Tibial nerve (tissue), 4 donors: ENCODE data around the gene FAM78A. TPM values are rescaled to one million over a fixed set of nuclear protein-coding genes. Genes with fewer than 3 reads are reported as not detected.

Experiments
- DNase-seq, 2 donors: peaks; one replicate each; pipeline ENCODE4 v3.0.0-alpha.2; 2019; ENCODE audit warnings: low spot score in 2 of 2
- H3K27ac ChIP-seq, 4 donors: fragments of 200-600 bp; sonication (generic) in 3 of 4; one replicate each; pipeline ENCODE4 v1.5.1; 2017 to 2019; ENCODE audit warnings: mild to moderate bottlenecking in 1 of 4
- H3K27me3 ChIP-seq, 2 donors: fragments of 200-600 bp; sonication (generic) in 1 of 2; one replicate each; pipeline versions ENCODE4 v1.5.1 to v1.6.0; 2017 to 2019
- H3K36me3 ChIP-seq, 3 donors: fragments of 200-600 bp; sonication (generic); one replicate each; pipeline ENCODE4 v1.5.1; 2018 to 2019
- H3K4me1 ChIP-seq, 4 donors: fragments of 200-600 bp; sonication (generic) in 3 of 4; one replicate each; pipeline ENCODE4 v1.5.1; 2017 to 2019
- H3K4me3 ChIP-seq, 4 donors: fragments of 200-600 bp; sonication (generic) in 3 of 4; one replicate each; pipeline ENCODE4 v1.5.1; 2017 to 2019; ENCODE audit warnings: mild to moderate bottlenecking in 1 of 4, moderate library complexity in 1 of 4
- H3K9me3 ChIP-seq, 4 donors: fragments of 200-600 bp; sonication (generic) in 3 of 4; one replicate each; pipeline ENCODE4 v1.5.1; 2017 to 2019
- CTCF ChIP-seq, 5 experiments: fragments of 200-600 bp in 3 of 5; fragments of 450-650 bp in 2 of 5; sonication (generic) in 3 of 5; IDR thresholded peaks; one replicate each; pipeline ENCODE4 v1.5.1; 2016 to 2019; ENCODE audit warnings: antibody characterized with exemption in 5 of 5, mild to moderate bottlenecking in 3 of 5, moderate library complexity in 2 of 5
- EP300 ChIP-seq, 2 donors: sonication (generic); formaldehyde crosslinking; IDR thresholded peaks; one replicate each; pipeline ENCODE4 v1.6.1; 2017; ENCODE audit warnings: antibody characterized with exemption in 2 of 2, mild to moderate bottlenecking in 1 of 2
- POLR2A ChIP-seq, 2 donors: fragments of 450-650 bp; IDR thresholded peaks; one replicate each; pipeline ENCODE4 v1.6.1; 2017; ENCODE audit warnings: antibody characterized with exemption in 2 of 2, mild to moderate bottlenecking in 2 of 2, moderate library complexity in 2 of 2
- WGBS, 2 donors: methylation state at CpG; one replicate each; pipeline ENCODE4 v1.1.5; 2018; 5-methylcytosine and 5-hydroxymethylcytosine counted together
- total RNA-seq, 4 donors: library from RNA; depleted of rRNA; stranded (reverse); fragments of >200 nt; gene quantifications; one replicate each; pipeline ENCODE4 v1.1.0, GENCODE V29; 2016

FAM78A gene
- total RNA-seq, 4 donors from 2014 or later: 2.5 to 4.8 (median 4.2) TPM

GRCh38 chr9:131310833-131311554, 34.7 kb upstream of the FAM78A start:
- Histone ChIP-seq H3K4me1 (peaks cover 0 to 4% (median 0%) of the 10 kb centered on the region in 4 donors), H3K27me3 (no peaks in the 10 kb centered on the region), H3K27ac (no peak overlapping the region), H3K36me3 (peaks cover 0 to 7% (median 0%) of the 10 kb centered on the region in 3 donors), H3K4me3 (no peak overlapping the region), H3K9me3 (no peaks in the 10 kb centered on the region)
- TF ChIP-seq EP300 (IDR thresholded peaks at IDR 0.05): no peak
- no peak for TF ChIP-seq POLR2A (IDR thresholded peaks at IDR 0.05)
- TF ChIP-seq CTCF (IDR thresholded peaks at IDR 0.05): no peak
- 36 to 37% methylated on average over 8 to 20 of the region's 20 CpGs for WGBS, 2 donors
- DNase-seq: no peak

- H3K4me3 ChIP-seq: no peak overlapping the region
- WGBS, 2 donors: 84 to 87% methylated on average over 18 of the region's 18 CpGs
These were observed 33.4 kb upstream of the FAM78A start for GRCh38 chr9:131309530-131310276.

GRCh38 chr9:131308906-131309529, 32.7 kb upstream of the FAM78A start:
- no peak for TF ChIP-seq EP300 (IDR thresholded peaks at IDR 0.05)
- TF ChIP-seq CTCF (IDR thresholded peaks at IDR 0.05): no peak
- no peak for TF ChIP-seq POLR2A (IDR thresholded peaks at IDR 0.05)
- no peaks in the 10 kb centered on the region for H3K9me3 ChIP-seq
- 78 to 81% methylated on average over 15 to 17 of the region's 17 CpGs for WGBS, 2 donors

More at GRCh38 chr9:131309530-131310276, 33.4 kb upstream of the FAM78A start:
- Histone ChIP-seq H3K4me1 (peaks cover 0 to 4% (median 0%) of the 10 kb centered on the region in 4 donors), H3K27me3 (no peaks in the 10 kb centered on the region), H3K36me3 (peaks cover 0 to 7% (median 0%) of the 10 kb centered on the region in 3 donors), H3K27ac (no peak overlapping the region), H3K9me3 (no peaks in the 10 kb centered on the region)
- TF ChIP-seq CTCF (IDR thresholded peaks at IDR 0.05) (no peak), EP300 (IDR thresholded peaks at IDR 0.05) (no peak), POLR2A (IDR thresholded peaks at IDR 0.05) (no peak)
- no peak for DNase-seq

GRCh38 chr9:131308452-131308851, 32.1 kb upstream of the FAM78A start:
- TF ChIP-seq CTCF (IDR thresholded peaks at IDR 0.05): no peak
- no peak for TF ChIP-seq EP300 (IDR thresholded peaks at IDR 0.05)
- TF ChIP-seq POLR2A (IDR thresholded peaks at IDR 0.05): no peak
- no peak for DNase-seq
- H3K27ac ChIP-seq: no peak overlapping the region
- no peak overlapping the region for H3K4me3 ChIP-seq
- no peaks in the 10 kb centered on the region for H3K27me3 ChIP-seq
- 91 to 93% methylated on average over 9 to 11 of the region's 11 CpGs for WGBS, 2 donors
- peaks cover 0 to 4% (median 0%) of the 10 kb centered on the region in 4 donors for H3K4me1 ChIP-seq
- H3K9me3 ChIP-seq: no peaks in the 10 kb centered on the region
- peaks cover 0 to 7% (median 0%) of the 10 kb centered on the region in 3 donors for H3K36me3 ChIP-seq

More at GRCh38 chr9:131308906-131309529, 32.7 kb upstream of the FAM78A start:
- peaks cover 0 to 4% (median 0%) of the 10 kb centered on the region in 4 donors for H3K4me1 ChIP-seq
- H3K27ac ChIP-seq: no peak overlapping the region
- no peak for DNase-seq
- H3K27me3 ChIP-seq: no peaks in the 10 kb centered on the region
- peaks cover 0 to 7% (median 0%) of the 10 kb centered on the region in 3 donors for H3K36me3 ChIP-seq
- H3K4me3 ChIP-seq: no peak overlapping the region
